Erythroblast (primary cell): ENCODE results near the gene LAMB4.

Experiments used
- GATA1 ChIP-seq: IDR thresholded peaks from 2 replicates; pipeline ENCODE4 v1.6.1; 2011; ENCODE audit warnings: low read depth, mild to moderate bottlenecking, control low read depth, low read length, moderate library complexity
- POLR2A ChIP-seq: IDR thresholded peaks from 2 replicates; pipeline ENCODE4 v1.6.1; 2011; ENCODE audit warnings: mild to moderate bottlenecking, low read length

GRCh38 chr7:107973861-107974260 lies 156.3 kb downstream of the LAMB4 start:
- TF ChIP-seq POLR2A = no peak
- no peak for TF ChIP-seq GATA1
